ENCODE data around the gene TRIM25. TPM values are rescaled to one million over a fixed set of nuclear protein-coding genes. Genes with fewer than 3 reads are reported as not detected.

Gene TRIM25, protein sequence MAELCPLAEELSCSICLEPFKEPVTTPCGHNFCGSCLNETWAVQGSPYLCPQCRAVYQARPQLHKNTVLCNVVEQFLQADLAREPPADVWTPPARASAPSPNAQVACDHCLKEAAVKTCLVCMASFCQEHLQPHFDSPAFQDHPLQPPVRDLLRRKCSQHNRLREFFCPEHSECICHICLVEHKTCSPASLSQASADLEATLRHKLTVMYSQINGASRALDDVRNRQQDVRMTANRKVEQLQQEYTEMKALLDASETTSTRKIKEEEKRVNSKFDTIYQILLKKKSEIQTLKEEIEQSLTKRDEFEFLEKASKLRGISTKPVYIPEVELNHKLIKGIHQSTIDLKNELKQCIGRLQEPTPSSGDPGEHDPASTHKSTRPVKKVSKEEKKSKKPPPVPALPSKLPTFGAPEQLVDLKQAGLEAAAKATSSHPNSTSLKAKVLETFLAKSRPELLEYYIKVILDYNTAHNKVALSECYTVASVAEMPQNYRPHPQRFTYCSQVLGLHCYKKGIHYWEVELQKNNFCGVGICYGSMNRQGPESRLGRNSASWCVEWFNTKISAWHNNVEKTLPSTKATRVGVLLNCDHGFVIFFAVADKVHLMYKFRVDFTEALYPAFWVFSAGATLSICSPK
- 26.9 and 35.9 TPM in 2 replicates for total RNA-seq

DNA sequence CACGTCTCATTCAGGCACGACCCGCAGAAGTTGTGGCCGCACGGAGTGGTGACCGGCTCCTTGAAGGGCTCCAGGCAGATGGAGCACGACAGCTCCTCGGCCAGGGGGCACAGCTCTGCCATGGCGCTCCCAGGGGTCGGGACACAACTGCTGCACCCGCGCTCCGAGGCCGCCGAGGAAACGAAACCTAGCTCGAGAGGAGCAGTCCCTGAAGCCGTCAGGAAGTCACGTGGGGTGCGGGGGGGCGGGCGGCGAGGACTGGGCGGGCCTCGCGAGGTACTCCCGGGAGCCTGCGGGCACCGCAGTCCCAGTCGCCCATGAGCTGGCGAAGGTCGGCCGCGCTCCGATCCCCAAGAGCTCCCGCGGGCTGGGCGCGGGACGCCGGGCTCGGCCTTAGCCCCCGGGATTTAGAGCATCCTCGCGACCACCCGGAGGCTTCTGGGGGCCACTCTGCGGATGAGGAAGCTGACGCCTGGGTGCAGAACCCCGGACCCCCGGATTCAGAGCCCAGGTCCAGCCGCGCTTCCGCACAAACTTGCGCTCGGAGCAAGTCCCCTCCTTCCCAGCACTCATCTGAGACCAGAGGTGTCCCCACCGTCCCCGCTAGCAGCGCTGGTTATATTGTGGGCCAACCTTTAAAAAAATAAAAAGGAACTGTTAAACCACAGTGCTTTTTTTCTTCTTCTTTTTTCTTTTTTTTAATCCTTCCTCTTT is at the start of gene TRIM25:
TRIM25 (minus strand) TSS at position 183 of the 714 bp plus-strand sequence; CDS start at position 122, 61 bp downstream.

DNA sequence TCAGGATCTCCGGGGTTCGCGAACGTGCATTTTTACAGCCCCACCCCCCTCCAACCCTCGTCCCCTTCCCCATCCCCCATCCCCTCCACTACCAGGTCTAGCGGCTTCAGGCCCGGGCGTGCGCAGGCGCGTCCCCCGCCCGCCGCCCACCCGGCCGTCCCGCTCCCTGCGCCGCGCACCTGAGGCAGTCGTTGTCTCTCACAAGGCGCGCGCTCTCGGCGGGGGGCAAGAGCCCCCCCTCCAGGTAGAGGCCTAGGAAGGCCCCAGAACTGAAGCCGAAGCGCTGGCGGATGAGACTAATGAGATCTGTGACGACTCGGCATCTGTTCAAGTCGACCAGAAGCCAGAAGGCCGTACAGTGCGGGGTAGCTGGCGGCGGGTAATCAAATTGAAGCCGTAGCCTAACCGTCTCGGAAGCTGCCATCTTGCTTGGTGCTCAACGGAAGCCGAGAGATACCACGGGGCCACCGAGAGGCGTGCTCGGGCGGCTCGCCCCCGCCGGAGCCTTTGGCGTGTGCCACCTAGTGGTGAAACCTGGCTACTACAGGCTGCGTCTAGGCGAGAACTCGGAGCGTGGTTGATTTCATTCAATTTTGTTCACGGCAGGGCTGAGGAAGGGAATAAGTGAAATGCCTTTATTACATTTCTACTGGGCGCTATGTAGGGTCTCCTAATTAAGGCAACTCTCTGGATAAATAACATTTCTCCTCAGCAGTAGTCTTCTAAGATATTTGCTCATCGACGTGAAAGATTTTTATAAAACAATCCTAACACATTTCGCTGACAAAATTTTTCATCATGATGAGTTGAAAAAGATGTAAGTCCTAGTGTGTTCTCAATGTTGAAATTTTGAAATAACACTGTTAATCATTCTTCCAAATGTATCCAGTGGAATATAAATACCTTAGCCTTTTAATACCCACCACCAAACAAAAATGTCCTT is 47.0 kb upstream of the TRIM25 start, which contains the start of gene COIL:
COIL (minus strand) TSS at position 455 of the 943 bp plus-strand sequence; CDS start at position 424, 31 bp downstream.

Other genes starting within 250 kb of the TRIM25 start
- gene C17orf67, start 80.1 kb downstream of the TRIM25 start, total RNA-seq: 0.76 and 1.1 TPM in 2 replicates
- 2.4 and 2.7 TPM in 2 replicates for gene DGKE, start 79.9 kb downstream of the TRIM25 start, total RNA-seq
- 6.7 and 8.3 TPM in 2 replicates for gene COIL, start 47.0 kb upstream of the TRIM25 start, total RNA-seq
- 18.4 and 28.3 TPM in 2 replicates for gene SCPEP1, start 64.1 kb upstream of the TRIM25 start, total RNA-seq
- 24.4 and 24.5 TPM in 2 replicates for gene AKAP1, start 171.2 kb upstream of the TRIM25 start, total RNA-seq

Data from mesangial cell (primary cell).